HL-60 (cell line): ENCODE results near the gene HCAR2.

Experiments
- DNase-seq, 2 experiments: peaks; one replicate each; pipeline ENCODE4 v3.0.0-alpha.2; 2010 to 2020; ENCODE audit warnings: low read depth in 1 of 2, low spot score in 1 of 2
- H3K27ac ChIP-seq: fragments of 250-450 bp; sonication (Bioruptor Pico); replicated peaks from 2 replicates; pipeline ENCODE4 v1.5.1; 2020; ENCODE audit warnings: mild to moderate bottlenecking, moderate library complexity
- H3K27me3 ChIP-seq: fragments of 250-450 bp; sonication (Bioruptor Pico); 2 replicates; pipeline ENCODE4 v1.5.1; 2021; ENCODE audit warnings: mild to moderate bottlenecking, moderate library complexity; ENCODE audit not compliant: insufficient read depth, poor library complexity, severe bottlenecking
- H3K4me3 ChIP-seq: replicated peaks from 2 replicates; pipeline ENCODE4 v1.5.1; 2011; ENCODE audit warnings: mild to moderate bottlenecking, control low read depth, low read length; ENCODE audit not compliant: insufficient read depth
- GABPA ChIP-seq: IDR thresholded peaks from 2 replicates; pipeline ENCODE4 v1.6.1; 2012; ENCODE audit warnings: low read depth
- POLR2AphosphoS5 ChIP-seq: IDR thresholded peaks from 2 replicates; pipeline ENCODE4 v1.6.1; 2012; ENCODE audit warnings: low read depth
- SPI1 ChIP-seq: IDR thresholded peaks from 2 replicates; pipeline ENCODE4 v1.6.1; 2012; ENCODE audit warnings: low read depth, mild to moderate bottlenecking, borderline replicate concordance
- TF ChIP-seq, protein P1 (sequence below): IDR thresholded peaks from 2 replicates; pipeline ENCODE4 v1.6.1; 2012; ENCODE audit warnings: low read depth; ENCODE audit not compliant: insufficient replicate concordance
- TF ChIP-seq, protein P2 (sequence below): IDR thresholded peaks from one replicate; pipeline ENCODE4 v1.5.1; 2011; ENCODE audit warnings: low read length, control low read depth, inconsistent platforms; ENCODE audit not compliant: insufficient read depth

Gene HCAR2

DNA sequence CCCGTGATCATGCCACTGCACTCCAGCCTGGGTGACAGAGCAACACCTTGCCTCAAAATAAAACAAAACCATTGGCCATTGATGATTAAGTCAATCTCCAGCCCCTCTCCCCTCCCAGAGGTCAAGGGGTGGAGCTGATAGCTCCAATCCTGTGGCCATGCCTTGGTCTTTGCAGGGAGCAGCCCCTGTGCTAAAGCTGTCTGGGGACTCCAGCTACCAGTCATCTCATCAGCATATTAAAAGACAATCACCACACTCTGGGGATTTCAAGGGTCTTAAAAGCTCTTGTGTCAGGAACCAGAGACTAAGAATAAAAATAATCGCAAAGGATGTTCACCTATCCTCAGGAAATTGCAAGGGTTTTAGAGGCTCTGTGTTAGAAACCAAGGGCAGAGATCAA lies 30.6 kb downstream of the HCAR2 start:
- H3K27me3 ChIP-seq = no peaks in the 10 kb centered on the region
- H3K4me3 ChIP-seq = no peak overlapping the region
- TF ChIP-seq GABPA = no peak
- TF ChIP-seq, protein P1, sequence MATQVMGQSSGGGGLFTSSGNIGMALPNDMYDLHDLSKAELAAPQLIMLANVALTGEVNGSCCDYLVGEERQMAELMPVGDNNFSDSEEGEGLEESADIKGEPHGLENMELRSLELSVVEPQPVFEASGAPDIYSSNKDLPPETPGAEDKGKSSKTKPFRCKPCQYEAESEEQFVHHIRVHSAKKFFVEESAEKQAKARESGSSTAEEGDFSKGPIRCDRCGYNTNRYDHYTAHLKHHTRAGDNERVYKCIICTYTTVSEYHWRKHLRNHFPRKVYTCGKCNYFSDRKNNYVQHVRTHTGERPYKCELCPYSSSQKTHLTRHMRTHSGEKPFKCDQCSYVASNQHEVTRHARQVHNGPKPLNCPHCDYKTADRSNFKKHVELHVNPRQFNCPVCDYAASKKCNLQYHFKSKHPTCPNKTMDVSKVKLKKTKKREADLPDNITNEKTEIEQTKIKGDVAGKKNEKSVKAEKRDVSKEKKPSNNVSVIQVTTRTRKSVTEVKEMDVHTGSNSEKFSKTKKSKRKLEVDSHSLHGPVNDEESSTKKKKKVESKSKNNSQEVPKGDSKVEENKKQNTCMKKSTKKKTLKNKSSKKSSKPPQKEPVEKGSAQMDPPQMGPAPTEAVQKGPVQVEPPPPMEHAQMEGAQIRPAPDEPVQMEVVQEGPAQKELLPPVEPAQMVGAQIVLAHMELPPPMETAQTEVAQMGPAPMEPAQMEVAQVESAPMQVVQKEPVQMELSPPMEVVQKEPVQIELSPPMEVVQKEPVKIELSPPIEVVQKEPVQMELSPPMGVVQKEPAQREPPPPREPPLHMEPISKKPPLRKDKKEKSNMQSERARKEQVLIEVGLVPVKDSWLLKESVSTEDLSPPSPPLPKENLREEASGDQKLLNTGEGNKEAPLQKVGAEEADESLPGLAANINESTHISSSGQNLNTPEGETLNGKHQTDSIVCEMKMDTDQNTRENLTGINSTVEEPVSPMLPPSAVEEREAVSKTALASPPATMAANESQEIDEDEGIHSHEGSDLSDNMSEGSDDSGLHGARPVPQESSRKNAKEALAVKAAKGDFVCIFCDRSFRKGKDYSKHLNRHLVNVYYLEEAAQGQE = no peak
- TF ChIP-seq POLR2AphosphoS5 = no peak
- no peak for DNase-seq
- no peak overlapping the region for H3K27ac ChIP-seq

DNA sequence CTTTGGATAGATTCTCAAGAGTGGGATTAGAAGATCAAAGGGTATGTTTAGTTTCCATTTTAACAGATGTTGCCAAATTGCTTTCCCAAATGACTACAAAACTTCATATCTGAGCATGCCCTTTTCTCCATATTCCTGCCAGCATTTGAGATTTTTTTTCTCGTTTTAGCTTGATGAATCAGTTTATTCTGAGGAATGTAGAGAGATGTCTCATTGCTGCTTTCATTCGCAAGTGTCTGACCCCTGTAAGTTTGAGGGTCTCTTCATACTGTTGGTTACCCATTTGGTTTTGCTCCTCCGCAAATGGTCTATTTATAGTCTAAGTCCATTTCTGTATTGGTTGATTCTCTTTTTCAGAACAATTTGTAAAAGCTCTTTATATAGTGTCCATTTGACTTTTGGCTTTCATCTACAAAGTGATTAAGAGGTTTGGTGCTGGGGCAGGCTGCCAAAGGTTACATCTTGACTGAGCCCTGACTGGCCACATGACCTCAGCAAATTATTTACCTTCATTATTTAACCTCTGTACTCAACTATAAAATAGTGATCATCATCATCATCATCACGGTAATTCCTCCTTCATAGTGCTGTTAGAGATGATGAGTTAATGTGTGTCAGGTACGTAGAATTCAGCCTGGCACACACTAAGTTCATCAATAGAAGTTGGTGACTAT lies 33.6 kb downstream of the HCAR2 start:
- Histone ChIP-seq H3K27ac (no peak overlapping the region), H3K4me3 (no peak overlapping the region), H3K27me3 (no peaks in the 10 kb centered on the region)
- DNase-seq = no peak
- no peak for TF ChIP-seq GABPA
- TF ChIP-seq POLR2AphosphoS5 = no peak
- TF ChIP-seq, protein P2, sequence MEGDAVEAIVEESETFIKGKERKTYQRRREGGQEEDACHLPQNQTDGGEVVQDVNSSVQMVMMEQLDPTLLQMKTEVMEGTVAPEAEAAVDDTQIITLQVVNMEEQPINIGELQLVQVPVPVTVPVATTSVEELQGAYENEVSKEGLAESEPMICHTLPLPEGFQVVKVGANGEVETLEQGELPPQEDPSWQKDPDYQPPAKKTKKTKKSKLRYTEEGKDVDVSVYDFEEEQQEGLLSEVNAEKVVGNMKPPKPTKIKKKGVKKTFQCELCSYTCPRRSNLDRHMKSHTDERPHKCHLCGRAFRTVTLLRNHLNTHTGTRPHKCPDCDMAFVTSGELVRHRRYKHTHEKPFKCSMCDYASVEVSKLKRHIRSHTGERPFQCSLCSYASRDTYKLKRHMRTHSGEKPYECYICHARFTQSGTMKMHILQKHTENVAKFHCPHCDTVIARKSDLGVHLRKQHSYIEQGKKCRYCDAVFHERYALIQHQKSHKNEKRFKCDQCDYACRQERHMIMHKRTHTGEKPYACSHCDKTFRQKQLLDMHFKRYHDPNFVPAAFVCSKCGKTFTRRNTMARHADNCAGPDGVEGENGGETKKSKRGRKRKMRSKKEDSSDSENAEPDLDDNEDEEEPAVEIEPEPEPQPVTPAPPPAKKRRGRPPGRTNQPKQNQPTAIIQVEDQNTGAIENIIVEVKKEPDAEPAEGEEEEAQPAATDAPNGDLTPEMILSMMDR = no peak
- TF ChIP-seq, protein P1 = no peak
- TF ChIP-seq SPI1 = no peak

DNA sequence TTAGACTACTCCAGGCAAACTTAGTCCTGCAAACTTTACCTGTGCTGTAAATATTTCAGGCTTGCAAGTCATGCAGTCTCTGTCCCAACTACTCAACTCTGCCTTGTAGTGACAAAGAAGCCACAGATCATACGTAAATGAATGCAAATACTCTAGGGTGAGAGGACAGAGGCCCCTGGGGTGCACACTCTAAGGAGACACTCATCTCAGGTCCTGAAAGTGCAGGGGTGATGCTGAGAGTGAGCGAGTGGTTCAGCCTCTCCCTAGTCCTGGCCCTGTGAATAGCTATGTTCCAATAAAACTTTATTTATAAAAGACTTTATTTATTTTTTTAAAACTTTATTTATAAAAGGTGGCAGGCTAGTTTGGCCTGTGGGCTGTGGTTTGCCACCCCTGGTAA lies 34.9 kb downstream of the HCAR2 start:
- no peak overlapping the region for H3K4me3 ChIP-seq
- H3K27me3 ChIP-seq = no peaks in the 10 kb centered on the region
- no peak overlapping the region for H3K27ac ChIP-seq
- no peak for DNase-seq
- TF ChIP-seq POLR2AphosphoS5 = no peak
- TF ChIP-seq SPI1 = no peak
- TF ChIP-seq, protein P1 = no peak
- no peak for TF ChIP-seq GABPA
- TF ChIP-seq, protein P2 = no peak
